ENCODE measurements around the gene NRN1L.

Gene NRN1L

DNA sequence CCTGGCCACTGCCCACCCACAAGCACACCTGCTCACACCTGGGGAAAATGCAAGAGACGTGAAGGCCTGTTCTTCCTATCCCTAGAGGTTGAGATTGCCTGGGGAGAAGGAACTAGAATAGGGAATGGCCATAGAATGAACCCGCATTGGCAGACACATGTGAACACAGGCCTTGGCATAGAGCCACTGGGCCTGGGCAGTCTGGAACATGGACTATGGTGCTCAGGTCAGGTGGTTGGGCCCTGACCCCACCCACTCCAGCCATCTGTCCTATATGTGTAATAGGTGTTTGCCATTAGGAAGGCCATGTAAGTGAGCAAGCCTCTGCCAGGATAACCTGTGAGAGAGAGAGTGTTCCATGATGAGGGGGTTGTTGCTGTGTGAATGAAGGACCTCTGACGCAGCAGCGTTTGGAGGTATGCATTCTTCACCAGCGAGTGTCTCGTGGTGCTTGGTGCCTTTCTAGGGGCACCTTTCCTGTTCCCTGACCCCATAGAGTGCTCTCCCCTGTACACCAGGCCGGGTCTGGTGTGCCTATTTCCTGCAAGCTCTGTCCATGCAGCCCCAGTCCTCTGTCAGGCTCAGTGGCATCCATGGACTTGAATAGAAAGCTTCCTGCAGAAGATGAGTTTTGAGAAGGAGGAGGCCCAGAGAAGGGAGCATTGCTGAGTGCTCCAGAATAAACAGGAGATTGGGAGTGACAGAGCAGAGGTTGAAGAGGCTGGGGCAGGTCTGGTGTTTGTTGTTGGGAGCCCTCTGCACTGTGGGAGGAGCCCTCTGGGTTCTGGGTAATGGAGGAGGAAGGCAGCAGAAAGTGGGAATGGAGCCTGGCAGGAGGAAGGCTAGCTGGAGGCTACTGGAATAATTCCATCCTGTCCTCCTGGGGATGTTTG is 31.4 kb downstream of the NRN1L start:
- no peak overlapping the region for H3K9ac ChIP-seq (ENCODE audit: low read length)
- no peaks in the 10 kb centered on the region for H3K9me3 ChIP-seq (ENCODE audit: control insufficient read depth, low read length)
- no peaks in the 10 kb centered on the region for H3K27me3 ChIP-seq (ENCODE audit: control insufficient read depth, insufficient read depth, low read length)
- H3K36me3 ChIP-seq (ENCODE audit: control insufficient read depth, insufficient read depth, low read length) = peaks cover 10% of the 10 kb centered on the region
- no peak overlapping the region for H3K4me3 ChIP-seq (ENCODE audit: low read length)
- H3K4me1 ChIP-seq (ENCODE audit: control insufficient read depth, insufficient read depth, low read length) = peaks cover 20% of the 10 kb centered on the region

DNA sequence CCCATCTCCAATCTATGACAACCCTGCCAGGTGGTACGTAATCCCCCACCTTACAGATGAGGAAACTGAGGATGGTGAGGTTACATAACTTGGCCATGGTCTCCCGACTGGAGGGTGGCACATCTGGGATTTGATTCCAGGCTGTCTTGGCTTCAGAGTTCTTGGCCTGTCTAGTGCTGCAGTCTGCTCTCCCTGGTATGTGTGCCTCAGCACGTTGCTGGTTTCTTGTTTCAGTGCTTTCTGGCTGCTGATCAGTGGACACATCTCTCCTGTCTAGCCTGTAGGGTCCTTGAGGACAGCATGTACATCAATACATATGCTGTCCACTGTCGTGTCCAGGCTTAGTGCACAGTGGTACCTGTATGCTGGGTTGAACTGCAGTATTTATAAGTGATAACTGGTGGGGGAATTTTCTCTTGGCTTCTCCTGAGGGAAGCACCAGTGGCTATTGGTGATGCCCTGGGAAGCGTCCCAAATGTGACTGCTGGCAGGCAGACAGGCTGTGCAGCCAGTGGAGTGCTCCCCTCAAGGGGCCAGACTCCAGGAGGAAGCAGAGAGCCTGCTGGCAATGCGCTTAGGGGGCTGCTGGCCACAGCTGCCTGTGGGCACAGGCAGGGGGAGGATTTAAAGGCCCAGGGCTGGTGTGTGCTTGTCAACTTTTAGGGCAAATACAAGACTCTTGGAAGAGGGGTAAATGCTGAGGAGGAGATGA is 32.6 kb downstream of the NRN1L start:
- Histone ChIP-seq H3K36me3 (ENCODE audit: control insufficient read depth, insufficient read depth, low read length) (peaks cover 10% of the 10 kb centered on the region), H3K4me3 (ENCODE audit: low read length) (no peak overlapping the region), H3K9me3 (ENCODE audit: control insufficient read depth, low read length) (no peaks in the 10 kb centered on the region), H3K27me3 (ENCODE audit: control insufficient read depth, insufficient read depth, low read length) (no peaks in the 10 kb centered on the region), H3K4me1 (ENCODE audit: control insufficient read depth, insufficient read depth, low read length) (peaks cover 20% of the 10 kb centered on the region), H3K9ac (ENCODE audit: low read length) (no peak overlapping the region)

DNA sequence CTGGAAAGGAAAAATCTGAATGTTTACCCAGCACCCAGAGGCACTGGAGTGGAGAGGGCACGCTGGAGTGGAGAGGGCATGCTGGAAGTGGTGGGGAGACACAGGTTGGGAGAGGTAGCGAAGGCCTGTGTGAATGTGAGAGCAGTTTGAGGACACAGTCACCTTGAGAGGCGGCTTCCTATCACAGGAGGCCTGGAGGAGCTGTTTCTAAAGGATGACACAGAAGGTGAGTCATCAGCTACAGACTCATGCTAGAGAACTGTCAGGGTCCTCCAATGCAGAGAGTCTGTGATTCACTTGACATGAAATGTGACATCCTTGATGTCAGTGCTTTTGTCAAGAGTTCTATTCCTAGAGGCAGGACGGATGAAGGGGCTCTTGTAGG is 33.2 kb downstream of the NRN1L start:
- no peak overlapping the region for H3K4me3 ChIP-seq (ENCODE audit: low read length)
- H3K27me3 ChIP-seq (ENCODE audit: control insufficient read depth, insufficient read depth, low read length) = no peaks in the 10 kb centered on the region
- no peak overlapping the region for H3K9ac ChIP-seq (ENCODE audit: low read length)
- H3K4me1 ChIP-seq (ENCODE audit: control insufficient read depth, insufficient read depth, low read length) = peaks cover 20% of the 10 kb centered on the region
- H3K36me3 ChIP-seq (ENCODE audit: control insufficient read depth, insufficient read depth, low read length) = peaks cover 10% of the 10 kb centered on the region
- no peaks in the 10 kb centered on the region for H3K9me3 ChIP-seq (ENCODE audit: control insufficient read depth, low read length)

DNA sequence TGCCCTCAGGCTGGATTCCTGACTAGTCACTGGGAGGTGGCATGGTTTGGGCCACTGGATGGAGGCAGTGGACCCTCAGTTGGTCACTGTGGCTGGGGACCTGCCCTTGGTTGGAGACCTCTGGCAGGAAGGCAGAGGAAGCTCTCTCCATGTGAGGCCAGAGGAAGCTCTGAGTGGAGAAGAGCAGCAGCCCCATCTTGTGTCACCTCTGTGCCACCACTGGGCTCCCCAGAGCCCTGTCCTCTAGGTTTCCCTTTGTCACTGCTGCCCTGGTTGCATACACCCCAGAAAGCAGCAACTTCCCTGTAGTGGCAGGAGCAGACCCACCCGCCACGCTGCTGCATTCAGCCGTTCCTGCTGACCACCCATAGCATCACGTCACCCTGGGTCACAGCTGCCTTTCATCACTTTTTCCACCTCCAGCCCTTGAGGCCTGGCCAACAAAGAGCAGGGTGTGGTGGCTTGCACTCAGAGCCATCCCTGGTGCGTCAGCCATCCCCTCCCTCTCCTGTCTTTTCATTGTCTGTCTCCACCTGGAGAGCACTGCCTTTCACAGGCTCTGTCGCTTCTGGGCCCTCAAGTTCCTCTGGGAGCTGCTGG is 35.0 kb downstream of the NRN1L start:
- no peaks in the 10 kb centered on the region for H3K27me3 ChIP-seq (ENCODE audit: control insufficient read depth, insufficient read depth, low read length)
- no peak overlapping the region for H3K4me3 ChIP-seq (ENCODE audit: low read length)
- H3K9ac ChIP-seq (ENCODE audit: low read length) = no peak overlapping the region
- H3K4me1 ChIP-seq (ENCODE audit: control insufficient read depth, insufficient read depth, low read length) = peaks cover 20% of the 10 kb centered on the region
- H3K9me3 ChIP-seq (ENCODE audit: control insufficient read depth, low read length) = no peaks in the 10 kb centered on the region
- peaks cover 10% of the 10 kb centered on the region for H3K36me3 ChIP-seq (ENCODE audit: control insufficient read depth, insufficient read depth, low read length)

DNA sequence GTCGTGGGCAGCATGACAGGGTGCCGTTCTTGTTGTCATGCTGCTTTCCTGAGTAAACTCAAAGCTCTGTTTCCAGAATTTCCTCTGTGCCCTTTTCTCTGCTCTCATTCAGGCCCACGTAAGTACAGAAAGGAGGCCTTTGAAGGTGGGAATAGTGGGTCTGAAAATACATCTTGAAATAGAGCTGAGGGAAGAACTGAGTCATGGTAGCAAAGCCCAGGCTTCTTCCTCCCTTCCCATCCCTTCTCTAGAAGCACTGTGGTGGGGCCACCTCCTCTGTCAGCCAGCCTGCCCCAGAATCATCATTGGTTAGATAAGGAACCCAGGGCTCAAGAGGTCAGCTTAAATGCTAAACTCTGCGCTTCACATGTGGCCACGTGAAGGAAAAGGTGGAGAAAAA is 37.5 kb downstream of the NRN1L start:
- Histone ChIP-seq H3K4me3 (ENCODE audit: low read length) (no peak overlapping the region), H3K4me1 (ENCODE audit: control insufficient read depth, insufficient read depth, low read length) (peaks cover 5% of the 10 kb centered on the region), H3K36me3 (ENCODE audit: control insufficient read depth, insufficient read depth, low read length) (peaks cover 3% of the 10 kb centered on the region), H3K27me3 (ENCODE audit: control insufficient read depth, insufficient read depth, low read length) (no peaks in the 10 kb centered on the region), H3K9ac (ENCODE audit: low read length) (no peak overlapping the region), H3K9me3 (ENCODE audit: control insufficient read depth, low read length) (no peaks in the 10 kb centered on the region)

DNA sequence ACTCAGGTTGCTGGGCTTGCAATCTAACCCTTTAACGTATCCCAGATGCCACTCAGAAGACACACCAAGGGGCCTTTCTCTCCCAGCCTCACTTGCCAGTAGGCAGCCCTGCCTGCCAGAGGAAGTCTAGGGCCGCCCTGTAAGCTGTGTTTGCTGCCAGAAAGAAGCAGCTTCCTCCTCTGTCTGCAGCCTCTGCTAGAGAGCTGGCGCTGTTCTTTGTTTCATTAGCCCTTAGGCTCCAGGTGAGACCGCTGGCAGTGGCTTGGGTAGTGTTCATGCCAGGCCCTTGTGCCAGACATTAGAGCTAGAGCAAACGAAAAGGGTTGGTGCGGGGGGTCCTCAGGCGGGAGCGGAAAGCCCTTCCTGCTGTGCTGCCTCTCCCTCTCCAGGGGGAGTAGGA is 38.1 kb downstream of the NRN1L start:
- no peaks in the 10 kb centered on the region for H3K9me3 ChIP-seq (ENCODE audit: control insufficient read depth, low read length)
- no peaks in the 10 kb centered on the region for H3K27me3 ChIP-seq (ENCODE audit: control insufficient read depth, insufficient read depth, low read length)
- no peak overlapping the region for H3K9ac ChIP-seq (ENCODE audit: low read length)
- no peak overlapping the region for H3K4me3 ChIP-seq (ENCODE audit: low read length)
- no peaks in the 10 kb centered on the region for H3K4me1 ChIP-seq (ENCODE audit: control insufficient read depth, insufficient read depth, low read length)
- H3K36me3 ChIP-seq (ENCODE audit: control insufficient read depth, insufficient read depth, low read length) = no peaks in the 10 kb centered on the region

DNA sequence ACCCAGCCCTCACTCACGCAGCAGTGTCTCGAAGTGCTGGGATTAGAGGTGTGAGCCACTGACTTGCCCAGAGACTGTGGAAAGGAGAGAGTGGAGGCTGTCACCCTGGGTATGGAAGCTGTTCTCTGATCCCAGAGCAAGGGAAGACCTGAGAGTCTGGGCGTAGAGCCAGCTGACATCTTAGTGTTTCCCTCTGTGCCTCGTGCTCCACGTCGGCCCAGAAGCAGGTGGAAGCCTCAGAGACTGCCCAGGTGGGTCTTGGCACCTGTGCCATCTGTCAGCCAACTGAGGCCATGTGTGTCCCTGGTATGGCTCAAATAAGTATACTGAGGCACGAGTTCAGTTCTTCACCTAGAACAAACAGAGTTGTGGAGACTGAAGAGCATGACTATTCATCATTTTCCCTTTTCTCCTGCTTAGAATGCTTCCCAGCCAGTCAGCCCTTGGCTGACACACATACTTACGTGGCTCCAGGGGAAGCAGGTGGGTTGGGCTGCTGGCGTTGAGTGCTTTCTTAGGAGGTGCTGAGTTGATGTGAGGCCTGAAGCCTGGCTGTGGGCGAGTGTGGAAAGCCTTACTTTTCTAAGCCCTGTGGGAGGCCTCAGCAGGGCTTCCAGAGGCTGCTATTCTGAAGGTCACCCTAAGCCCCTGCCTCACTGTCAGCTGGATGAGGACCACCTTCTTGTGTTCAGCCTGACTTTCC is 38.9 kb downstream of the NRN1L start:
- no peak overlapping the region for H3K4me3 ChIP-seq (ENCODE audit: low read length)
- no peaks in the 10 kb centered on the region for H3K27me3 ChIP-seq (ENCODE audit: control insufficient read depth, insufficient read depth, low read length)
- no peaks in the 10 kb centered on the region for H3K9me3 ChIP-seq (ENCODE audit: control insufficient read depth, low read length)
- no peak overlapping the region for H3K9ac ChIP-seq (ENCODE audit: low read length)
- H3K36me3 ChIP-seq (ENCODE audit: control insufficient read depth, insufficient read depth, low read length) = no peaks in the 10 kb centered on the region
- no peaks in the 10 kb centered on the region for H3K4me1 ChIP-seq (ENCODE audit: control insufficient read depth, insufficient read depth, low read length)

DNA sequence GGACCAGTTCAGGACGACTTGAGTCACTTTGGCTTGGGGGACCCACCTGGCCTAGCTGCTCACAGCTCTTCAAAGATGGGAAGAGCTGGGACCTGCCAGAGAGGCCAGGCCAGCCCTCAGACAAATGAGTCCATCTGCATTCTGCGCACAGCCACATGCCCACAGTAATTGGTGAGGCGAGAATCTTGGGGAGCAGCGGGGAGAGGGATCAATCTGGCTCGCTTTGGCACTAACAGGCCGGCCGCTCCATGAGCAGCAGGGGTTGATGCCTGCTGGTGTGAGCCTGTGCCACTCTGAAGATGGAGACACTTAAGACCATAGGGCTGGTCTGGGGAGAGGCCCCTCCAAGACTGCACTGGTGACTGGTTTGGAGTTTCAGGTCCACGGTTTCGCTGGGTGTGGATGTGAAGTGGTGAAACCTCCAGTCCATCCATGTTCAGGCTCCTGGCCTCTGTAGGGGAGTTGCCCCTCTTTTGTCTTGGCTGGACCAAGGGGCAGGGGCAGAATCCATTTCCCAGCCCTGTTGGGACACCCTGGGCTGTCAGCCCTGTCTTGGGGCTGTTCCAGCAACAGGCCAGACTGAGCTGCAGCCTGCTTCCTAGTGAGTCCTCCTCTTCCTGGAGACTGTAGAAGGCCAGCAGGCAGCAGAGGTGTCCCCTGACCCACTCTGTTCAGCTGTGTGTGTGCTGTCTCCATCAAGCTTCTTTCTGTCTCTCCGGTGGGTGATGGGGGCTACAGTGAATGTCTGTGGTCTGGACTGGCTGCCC is 39.6 kb downstream of the NRN1L start:
- H3K4me1 ChIP-seq (ENCODE audit: control insufficient read depth, insufficient read depth, low read length) = no peaks in the 10 kb centered on the region
- no peak overlapping the region for H3K4me3 ChIP-seq (ENCODE audit: low read length)
- no peaks in the 10 kb centered on the region for H3K27me3 ChIP-seq (ENCODE audit: control insufficient read depth, insufficient read depth, low read length)
- H3K9me3 ChIP-seq (ENCODE audit: control insufficient read depth, low read length) = no peaks in the 10 kb centered on the region
- H3K36me3 ChIP-seq (ENCODE audit: control insufficient read depth, insufficient read depth, low read length) = no peaks in the 10 kb centered on the region
- H3K9ac ChIP-seq (ENCODE audit: low read length) = no peak overlapping the region

DNA sequence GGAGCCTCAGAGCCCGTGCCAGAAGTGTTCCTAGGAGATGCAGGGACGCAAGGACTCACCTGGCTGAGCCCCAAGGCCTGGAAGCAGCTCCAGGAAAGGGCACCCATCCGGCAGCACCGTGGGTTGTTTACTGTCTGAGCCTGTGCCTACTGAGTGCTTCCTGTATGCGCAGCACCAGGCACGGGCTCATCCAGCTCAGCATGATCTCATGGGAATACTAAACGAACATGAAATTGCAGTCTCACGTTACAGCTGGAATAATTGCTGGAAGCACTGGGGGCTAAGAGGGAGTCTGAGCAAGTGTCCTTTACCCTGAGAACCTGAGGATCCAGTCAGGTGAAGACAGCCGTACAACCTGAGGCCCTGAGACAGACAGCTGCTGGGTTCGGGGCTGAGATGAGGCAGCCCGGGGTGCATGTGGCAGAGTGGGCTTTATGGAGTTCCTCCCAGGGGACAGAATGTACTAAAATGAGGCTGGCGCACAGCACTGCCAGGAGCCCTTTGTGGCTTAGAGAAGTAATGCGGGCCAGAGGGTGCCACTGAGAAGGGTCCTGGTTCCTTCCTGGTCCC is 41.6 kb downstream of the NRN1L start:
- no peaks in the 10 kb centered on the region for H3K27me3 ChIP-seq (ENCODE audit: control insufficient read depth, insufficient read depth, low read length)
- H3K4me1 ChIP-seq (ENCODE audit: control insufficient read depth, insufficient read depth, low read length) = no peaks in the 10 kb centered on the region
- no peak overlapping the region for H3K4me3 ChIP-seq (ENCODE audit: low read length)
- H3K9me3 ChIP-seq (ENCODE audit: control insufficient read depth, low read length) = no peaks in the 10 kb centered on the region
- no peaks in the 10 kb centered on the region for H3K36me3 ChIP-seq (ENCODE audit: control insufficient read depth, insufficient read depth, low read length)
- no peak overlapping the region for H3K9ac ChIP-seq (ENCODE audit: low read length)

DNA sequence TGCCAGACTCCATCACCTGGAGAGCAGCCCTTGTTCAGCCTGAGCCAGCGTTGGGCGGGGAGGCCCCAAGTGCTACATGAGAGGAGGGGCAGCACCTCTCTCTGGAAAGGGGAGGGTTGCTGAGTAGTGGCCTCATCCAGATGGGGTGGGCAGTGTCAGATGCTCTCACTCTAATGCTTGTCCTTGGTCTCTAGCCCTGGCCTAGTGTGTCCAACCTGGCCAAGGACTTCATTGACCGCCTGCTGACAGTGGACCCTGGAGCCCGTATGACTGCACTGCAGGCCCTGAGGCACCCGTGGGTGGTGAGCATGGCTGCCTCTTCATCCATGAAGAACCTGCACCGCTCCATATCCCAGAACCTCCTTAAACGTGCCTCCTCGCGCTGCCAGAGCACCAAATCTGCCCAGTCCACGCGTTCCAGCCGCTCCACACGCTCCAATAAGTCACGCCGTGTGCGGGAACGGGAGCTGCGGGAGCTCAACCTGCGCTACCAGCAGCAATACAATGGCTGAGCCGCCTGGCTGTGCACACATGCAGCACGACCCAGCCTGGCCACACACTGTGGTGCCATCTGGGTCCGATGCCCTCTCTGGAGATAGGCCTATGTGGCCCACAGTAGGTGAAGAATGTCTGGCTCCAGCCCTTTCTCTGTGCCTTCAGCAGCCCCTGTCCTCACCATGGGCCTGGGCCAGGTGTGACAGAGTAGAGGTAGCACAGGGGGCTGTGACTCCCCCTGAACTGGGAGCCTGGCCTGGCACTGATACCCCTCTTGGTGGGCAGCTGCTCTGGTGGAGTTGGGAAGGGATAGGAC is 42.7 kb downstream of the NRN1L start:
- no peaks in the 10 kb centered on the region for H3K4me1 ChIP-seq (ENCODE audit: control insufficient read depth, insufficient read depth, low read length)
- H3K9ac ChIP-seq (ENCODE audit: low read length) = no peak overlapping the region
- no peaks in the 10 kb centered on the region for H3K27me3 ChIP-seq (ENCODE audit: control insufficient read depth, insufficient read depth, low read length)
- H3K36me3 ChIP-seq (ENCODE audit: control insufficient read depth, insufficient read depth, low read length) = no peaks in the 10 kb centered on the region
- H3K9me3 ChIP-seq (ENCODE audit: control insufficient read depth, low read length) = no peaks in the 10 kb centered on the region
- H3K4me3 ChIP-seq (ENCODE audit: low read length) = no peak overlapping the region

Measured in mucosa of stomach (tissue), 1 donor.